ENCODE measurements around the gene ELP4. TPM values are rescaled to one million over a fixed set of nuclear protein-coding genes. Genes with fewer than 3 reads are reported as not detected.

The ELP4 gene
- total RNA-seq, 1 experiment from 2014 or later = 15.2 TPM

DNA sequence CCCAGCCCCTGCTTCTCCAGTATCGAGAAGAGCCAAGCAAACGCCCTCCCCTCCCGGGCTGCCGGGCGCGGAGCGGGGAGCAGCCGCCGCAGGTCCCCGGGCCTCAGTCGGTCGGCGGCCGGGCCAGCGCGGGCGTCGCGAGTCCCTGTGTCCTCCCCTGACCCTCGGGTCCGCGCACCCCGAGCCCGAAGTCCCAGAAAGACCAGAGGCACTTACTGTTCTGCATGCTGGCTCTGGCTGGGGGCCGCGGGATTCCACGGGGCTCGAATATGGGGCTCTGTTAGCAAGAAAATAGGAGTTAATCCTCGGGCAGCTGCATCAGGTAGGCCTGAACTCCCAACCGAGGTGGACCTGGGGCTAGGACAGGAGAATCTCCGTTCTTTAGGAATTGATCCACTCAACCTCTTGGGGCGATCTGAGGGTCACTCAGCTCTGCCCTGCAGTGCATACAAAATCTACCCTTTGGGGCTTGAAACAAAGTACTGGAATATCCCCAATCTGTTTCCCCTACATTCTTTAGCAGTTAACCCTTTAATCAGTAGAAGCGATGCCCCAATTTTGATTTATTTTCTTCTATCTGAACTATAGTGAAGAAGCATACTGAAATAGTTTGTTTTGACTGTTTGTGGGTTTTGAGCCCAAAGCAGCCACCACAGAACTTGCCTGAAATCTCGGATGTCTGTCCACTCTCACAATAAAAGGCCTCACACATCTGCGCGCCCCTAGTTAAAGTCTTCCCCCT is 296.8 kb downstream of the ELP4 start:
- Mint-ChIP-seq H3K4me3 (peak overlapping the region in 1 of 2 experiments; percentile 72; a peak in 3 of 5 replicates), H3K36me3 (ENCODE audit: insufficient read depth in 1 of 3, low read depth in 3 of 3) (no peaks in the 10 kb centered on the region), H3K9me3 (peaks cover 3% of the 10 kb centered on the region in 2 experiments; a peak in 4 of 5 replicates), H3K27ac (no peak overlapping the region), H3K27me3 (ENCODE audit: low read depth) (peaks cover 100% of the 10 kb centered on the region), H3K4me1 (peaks cover 41 to 70% of the 10 kb centered on the region in 2 experiments)
- Histone ChIP-seq H3K18ac (ENCODE audit: insufficient read length, low read depth, low read length) (no peak overlapping the region), H2AK5ac (ENCODE audit: insufficient read length, low read length) (no peak overlapping the region), H4K5ac (ENCODE audit: insufficient read length, low read depth, low read length) (no peak overlapping the region), H2BK5ac (ENCODE audit: insufficient read length, low read length) (no peak overlapping the region), H4K8ac (replicated peaks; ENCODE audit: insufficient read length, low read depth, low read length) (no peak overlapping the region), H3K79me2 (ENCODE audit: insufficient read depth, low read length) (no peaks in the 10 kb centered on the region), H3K23ac (ENCODE audit: insufficient read length, low read depth, low read length) (no peak overlapping the region), H2BK20ac (ENCODE audit: low read depth, low read length, poor library complexity, severe bottlenecking) (no peak overlapping the region), H3K9me3 (ENCODE audit: control insufficient read depth, low read depth, low read length) (no peaks in the 10 kb centered on the region), H3K27me3 (ENCODE audit: insufficient read depth, low read length) (peaks cover 89% of the 10 kb centered on the region), H3T11ph (ENCODE audit: low read length) (no peak overlapping the region), H2BK12ac (ENCODE audit: insufficient read length, low read depth, low read length) (no peak overlapping the region), H3K27ac (ENCODE audit: insufficient read length, low read depth, low read length) (no peak overlapping the region), H3K79me1 (ENCODE audit: insufficient read depth, low read depth, low read length, poor library complexity, severe bottlenecking) (no peaks in the 10 kb centered on the region), H2AFZ (ENCODE audit: low read length) (no peak overlapping the region), H3K4me2 (ENCODE audit: insufficient read depth, insufficient read length, low read length) (peak overlapping the region; percentile 55), H3K9ac (ENCODE audit: extremely low read depth, insufficient read length, low read length) (no peak overlapping the region), H2BK120ac (ENCODE audit: low read depth, low read length, poor library complexity, severe bottlenecking) (no peak overlapping the region), H3K56ac (ENCODE audit: insufficient read length, low read depth, low read length) (no peak overlapping the region), H3K4me1 (ENCODE audit: insufficient read depth, low read length) (no peaks in the 10 kb centered on the region), H3K4ac (ENCODE audit: low read depth, low read length) (no peak overlapping the region), H4K91ac (ENCODE audit: insufficient read length, low read depth, low read length) (no peak overlapping the region), H3K23me2 (ENCODE audit: insufficient read length, low read depth, low read length, poor library complexity, severe bottlenecking) (peaks cover 30% of the 10 kb centered on the region), H3K14ac (ENCODE audit: insufficient read depth, low read length) (no peak overlapping the region), H4K20me1 (ENCODE audit: control insufficient read depth, insufficient read depth, insufficient read length) (no peaks in the 10 kb centered on the region), H2BK15ac (ENCODE audit: low read depth, low read length) (no peak overlapping the region)
- TF ChIP-seq, protein P1, sequence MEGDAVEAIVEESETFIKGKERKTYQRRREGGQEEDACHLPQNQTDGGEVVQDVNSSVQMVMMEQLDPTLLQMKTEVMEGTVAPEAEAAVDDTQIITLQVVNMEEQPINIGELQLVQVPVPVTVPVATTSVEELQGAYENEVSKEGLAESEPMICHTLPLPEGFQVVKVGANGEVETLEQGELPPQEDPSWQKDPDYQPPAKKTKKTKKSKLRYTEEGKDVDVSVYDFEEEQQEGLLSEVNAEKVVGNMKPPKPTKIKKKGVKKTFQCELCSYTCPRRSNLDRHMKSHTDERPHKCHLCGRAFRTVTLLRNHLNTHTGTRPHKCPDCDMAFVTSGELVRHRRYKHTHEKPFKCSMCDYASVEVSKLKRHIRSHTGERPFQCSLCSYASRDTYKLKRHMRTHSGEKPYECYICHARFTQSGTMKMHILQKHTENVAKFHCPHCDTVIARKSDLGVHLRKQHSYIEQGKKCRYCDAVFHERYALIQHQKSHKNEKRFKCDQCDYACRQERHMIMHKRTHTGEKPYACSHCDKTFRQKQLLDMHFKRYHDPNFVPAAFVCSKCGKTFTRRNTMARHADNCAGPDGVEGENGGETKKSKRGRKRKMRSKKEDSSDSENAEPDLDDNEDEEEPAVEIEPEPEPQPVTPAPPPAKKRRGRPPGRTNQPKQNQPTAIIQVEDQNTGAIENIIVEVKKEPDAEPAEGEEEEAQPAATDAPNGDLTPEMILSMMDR (conservative IDR thresholded peaks at IDR 0.05) = no peak
- no CpG with 5 or more reads among the region's 36 CpGs for WGBS (ENCODE audit: extremely low coverage, insufficient read length, low lambda C conversion rate)
- DNase-seq = peak; percentile 39

Measured in H9 (cell line).